ENCODE measurements around the gene GPR21.

GPR21 gene

DNA sequence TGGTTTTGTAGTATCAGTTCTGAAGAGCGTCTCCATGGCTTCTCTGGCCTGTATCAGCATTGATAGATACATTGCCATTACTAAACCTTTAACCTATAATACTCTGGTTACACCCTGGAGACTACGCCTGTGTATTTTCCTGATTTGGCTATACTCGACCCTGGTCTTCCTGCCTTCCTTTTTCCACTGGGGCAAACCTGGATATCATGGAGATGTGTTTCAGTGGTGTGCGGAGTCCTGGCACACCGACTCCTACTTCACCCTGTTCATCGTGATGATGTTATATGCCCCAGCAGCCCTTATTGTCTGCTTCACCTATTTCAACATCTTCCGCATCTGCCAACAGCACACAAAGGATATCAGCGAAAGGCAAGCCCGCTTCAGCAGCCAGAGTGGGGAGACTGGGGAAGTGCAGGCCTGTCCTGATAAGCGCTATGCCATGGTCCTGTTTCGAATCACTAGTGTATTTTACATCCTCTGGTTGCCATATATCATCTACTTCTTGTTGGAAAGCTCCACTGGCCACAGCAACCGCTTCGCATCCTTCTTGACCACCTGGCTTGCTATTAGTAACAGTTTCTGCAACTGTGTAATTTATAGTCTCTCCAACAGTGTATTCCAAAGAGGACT lies 1.5 kb downstream of the GPR21 start:
- no peak for DNase-seq

DNA sequence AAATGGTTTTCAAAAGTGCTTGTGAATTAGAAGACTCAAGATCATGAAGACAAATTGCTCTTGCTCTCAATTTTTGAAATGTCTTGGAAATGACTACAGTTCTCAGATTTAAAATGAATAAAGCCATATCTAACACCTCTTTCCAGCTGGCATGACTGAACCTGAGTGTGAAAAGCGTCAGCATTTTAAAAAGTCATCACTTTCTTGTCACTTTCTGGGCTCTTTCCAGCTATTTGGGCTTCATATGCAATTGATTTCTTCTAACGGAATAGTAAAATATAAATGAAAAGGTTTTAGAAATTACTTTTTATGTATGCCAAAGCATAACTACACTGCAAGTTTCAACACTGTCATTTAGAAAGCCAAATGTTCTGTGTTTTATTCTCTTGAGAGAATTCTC lies 2.3 kb downstream of the GPR21 start:
- no peak for DNase-seq

DNA sequence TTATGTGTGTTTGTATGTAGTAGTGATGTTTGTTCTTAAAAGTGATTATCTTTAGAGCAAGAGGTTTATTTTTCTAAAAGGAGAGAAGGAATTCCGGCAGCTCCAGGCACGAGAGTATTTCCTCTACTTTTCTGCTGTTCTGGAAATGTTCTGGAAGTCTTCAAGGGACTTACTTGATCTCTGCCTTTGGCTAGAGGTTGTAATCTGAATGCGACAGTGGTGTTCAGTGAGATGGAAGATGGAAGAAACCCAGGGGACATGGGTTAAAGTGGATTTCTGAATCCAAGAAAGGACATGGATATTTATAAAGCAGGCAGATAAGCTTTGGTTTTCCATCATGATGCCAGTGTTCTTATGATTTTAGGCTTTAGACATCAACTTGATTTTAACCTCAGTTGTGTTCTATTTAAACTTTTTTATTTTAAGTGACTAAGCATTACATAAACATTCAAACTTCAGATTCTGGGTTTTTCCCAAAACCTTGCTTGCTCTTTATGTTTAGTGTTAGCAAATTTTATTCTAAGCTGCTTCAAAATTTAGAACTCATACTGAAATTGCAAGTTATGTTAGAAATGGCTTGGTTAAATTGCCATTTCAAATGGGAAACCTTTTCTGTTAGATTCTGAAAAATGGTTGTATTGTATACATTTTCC lies 3.6 kb downstream of the GPR21 start:
- no peak for DNase-seq

DNA sequence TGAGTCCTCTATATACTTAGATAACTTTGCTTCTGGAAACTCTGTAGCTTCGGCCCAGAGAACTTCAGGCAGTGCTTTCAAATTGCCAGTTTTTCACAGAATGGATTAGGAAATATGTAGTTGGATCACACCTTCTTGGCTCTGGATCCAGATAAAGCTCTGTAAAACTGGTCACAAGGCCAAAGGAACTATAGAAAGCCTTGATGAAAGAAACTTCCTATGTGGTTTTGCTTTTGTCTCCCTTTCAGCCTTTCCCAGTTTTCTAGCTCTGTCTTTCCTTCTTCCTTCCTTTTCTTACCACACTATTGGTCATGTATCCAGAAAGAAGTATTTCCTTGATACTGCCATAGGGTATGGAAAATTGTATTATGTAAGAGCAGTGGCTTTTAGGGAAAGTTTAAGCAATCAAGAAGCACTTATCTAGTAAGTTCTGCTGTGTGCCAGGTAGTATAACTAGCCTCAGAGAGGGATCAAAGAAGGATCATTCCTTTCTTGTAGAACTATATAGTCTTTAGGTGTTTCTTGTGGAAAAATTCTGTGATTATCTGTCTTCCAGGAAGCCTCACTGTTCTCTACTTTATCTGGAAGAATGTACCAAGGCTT lies 6.3 kb downstream of the GPR21 start:
- DNase-seq, result no peak

DNA sequence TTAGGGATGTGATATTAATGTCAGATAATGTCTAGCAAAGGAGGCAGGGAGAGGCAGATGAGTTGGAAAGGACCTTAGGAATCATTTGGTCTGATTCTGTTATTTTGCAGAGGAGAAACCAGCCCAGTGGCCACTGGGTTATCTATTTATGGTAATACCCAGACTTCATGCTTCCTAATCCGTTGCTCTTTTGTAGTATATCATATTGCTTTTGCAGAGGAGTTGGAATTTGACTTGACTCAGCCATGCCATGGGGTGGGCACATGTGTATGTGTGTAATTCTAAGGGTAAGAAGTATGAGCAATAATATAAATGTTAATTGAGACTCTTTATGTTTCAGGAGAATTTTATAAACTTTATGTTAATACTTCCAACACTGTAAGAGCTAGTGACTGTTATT lies 7.3 kb downstream of the GPR21 start:
- no peak for DNase-seq

DNA sequence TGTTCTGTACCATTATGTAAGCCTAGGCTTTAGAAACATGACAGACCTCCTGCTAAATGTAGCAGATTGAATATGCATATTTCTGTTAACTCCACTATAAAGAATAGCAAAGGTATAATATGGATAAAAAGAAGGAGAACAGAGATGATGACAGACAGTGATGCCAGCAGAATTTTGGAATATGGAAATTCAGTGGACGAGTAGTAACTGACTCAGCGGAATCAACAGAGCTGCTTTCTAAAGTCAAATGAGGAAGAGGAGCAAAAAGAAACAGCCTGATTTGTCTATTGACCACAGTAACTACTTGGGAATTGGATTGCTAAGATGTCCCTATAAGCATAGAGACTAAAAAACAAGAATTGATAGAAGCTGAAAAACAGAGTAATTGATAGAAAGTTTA lies 8.0 kb downstream of the GPR21 start:
- DNase-seq, result no peak

DNA sequence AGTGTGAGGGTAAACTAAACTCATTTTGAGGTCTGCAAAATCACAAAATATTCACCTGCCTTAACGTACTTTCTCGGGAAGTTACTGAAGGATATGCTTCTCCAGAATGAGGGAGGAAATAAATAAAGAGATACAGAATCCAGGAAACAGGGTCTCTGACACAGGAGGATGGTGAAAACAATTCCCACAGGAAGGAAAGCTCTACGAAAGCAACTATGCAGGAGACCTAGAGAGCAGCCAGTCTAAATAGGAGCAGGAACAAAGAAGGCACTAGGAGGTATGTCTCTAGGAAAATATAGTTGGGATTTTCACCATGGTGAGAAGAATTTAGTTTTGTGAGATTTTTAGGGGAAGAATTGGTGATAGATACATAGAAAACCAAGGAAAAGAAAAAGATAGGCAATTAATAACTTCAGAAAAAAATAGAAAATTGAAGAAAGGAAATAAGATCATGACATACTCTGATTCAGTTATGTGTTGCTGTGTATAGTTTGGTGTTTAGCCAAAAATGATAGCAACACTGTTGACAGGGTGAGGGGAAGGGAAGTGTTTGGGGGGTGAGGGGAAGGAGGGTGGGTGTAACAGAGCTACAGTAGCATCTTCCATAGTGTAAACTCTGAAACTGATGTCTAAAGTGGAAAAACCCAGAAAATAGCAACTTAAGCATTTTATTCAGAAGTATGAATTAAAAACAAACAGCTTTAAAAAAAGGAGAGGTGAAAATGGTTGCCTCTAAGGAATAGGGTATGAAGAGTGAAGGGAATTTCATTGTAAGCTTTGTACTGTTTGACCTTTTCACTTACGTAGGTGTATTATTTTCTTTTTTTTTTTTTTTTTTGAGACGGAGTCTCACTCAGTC lies 9.8 kb downstream of the GPR21 start:
- no peak for DNase-seq

DNA sequence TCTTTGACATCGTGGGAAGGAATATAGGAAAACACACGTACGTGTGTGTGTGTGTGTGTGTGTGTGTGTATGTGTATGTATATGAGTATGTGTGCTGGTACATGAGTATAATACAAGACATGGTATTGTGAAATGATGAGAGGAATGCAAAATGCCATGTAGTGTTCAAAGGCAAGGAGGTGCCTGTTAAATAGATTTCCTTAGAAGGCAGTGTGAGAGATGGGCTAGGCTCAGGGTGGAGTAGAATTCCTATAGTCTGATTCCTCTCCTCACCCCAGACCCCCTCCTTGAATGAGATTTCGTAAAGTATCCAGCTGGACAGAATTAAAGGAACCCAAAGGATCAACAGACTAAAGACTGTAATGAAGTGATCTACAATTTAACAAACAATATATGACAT lies 11.1 kb downstream of the GPR21 start:
- DNase-seq, result no peak

DNA sequence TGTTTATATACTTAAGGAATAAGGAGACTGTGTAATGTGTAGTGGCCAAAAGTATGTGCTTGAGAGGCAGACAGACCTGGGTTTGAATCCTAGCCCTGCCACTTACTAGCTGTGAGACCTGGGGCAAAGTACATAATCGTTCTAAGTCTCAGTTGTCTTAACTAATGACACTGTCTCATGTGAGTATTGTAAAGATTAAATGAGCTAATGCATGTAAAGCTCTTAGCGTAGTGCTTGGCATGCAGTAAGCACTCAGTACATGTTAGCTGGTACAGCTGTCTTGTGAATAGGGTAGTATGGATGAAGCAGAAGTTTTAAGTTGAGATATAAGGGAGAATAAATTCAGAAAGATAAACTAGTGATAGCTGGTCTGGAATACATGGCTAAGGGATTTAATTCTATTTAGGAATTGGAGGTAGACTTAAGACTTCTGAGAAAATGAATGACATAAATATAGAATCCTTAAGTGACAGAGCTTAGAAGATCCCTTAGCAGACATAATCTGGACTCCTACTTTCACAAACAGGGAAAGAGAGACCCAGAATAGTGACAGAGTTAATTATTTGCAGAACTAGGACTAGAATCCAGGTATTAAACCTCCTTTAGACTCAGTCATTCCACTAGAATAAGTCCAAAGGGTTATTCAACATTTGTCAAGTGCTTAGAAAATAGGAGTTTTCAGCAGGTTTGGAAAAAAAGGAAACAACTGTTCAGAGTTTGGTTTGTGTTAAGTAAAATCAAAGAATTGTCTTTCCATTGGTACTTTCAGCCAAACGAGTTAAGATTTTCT lies 13.1 kb downstream of the GPR21 start:
- DNase-seq, result no peak

DNA sequence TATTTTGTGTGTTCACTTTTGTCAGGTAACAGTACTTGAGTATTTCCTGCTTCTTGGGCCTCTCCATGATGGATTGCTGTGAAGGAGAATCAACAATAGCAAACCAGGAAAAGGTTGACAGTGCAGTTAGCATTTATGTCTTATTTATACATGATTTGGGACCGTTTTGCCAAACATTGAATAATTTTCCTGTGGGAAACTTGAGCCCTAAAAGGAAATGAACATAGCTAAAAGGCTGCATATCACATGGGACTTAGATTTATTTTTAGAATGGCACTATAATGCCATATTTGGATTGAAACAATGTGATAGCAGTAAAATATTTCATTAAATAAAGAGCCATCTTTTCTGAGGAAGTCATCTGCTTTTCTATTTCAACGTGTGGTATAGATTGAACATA lies 15.3 kb downstream of the GPR21 start:
- DNase-seq, result no peak

DNA sequence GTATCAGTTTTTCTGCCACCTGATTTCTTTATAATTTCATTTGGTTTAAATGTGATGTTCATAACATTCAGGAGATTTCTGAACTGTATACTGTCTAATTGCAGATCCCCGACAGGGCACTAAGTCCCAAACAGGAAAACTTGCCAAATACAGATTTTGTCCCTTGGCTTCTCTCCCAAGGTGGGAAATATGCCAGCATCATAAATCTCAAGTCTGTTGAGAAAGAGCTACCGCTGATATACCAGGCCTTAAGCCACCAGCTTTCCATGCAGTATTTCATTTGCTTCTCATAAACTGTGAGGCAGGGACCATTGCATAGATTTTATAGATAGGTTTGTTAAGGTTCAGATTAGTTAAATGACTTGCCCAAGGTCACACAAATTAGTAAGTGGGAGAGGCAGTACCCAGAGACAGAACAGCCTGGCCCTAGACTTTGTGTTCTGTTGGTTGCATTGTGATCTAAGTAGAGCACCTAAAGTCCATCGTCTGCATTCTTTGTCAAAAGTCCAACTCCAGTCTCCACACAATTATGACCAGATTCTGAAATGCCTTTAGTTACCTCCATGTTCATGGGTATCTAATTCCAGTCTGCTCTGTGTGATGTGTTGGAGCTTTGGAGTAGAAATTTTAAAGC lies 16.2 kb downstream of the GPR21 start:
- no peak for DNase-seq

DNA sequence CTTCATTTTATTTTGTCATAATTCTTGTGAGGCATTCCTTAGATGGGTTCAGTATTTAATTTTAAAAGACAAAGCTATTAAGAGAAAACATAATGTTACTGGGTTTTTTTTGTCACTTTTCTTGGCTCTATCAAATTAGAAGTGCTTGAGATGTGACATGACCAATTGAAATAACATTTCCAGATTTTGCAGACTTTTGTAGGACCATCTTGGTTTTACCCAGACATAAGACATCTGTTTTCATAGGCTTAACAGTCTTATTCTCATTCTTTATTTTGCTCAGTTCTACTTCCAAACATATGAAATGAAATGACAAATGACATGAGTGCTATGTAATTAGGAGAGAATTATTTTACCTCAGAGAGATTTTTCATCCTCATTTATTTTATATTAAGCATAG lies 19.6 kb downstream of the GPR21 start:
- no peak for DNase-seq

DNA sequence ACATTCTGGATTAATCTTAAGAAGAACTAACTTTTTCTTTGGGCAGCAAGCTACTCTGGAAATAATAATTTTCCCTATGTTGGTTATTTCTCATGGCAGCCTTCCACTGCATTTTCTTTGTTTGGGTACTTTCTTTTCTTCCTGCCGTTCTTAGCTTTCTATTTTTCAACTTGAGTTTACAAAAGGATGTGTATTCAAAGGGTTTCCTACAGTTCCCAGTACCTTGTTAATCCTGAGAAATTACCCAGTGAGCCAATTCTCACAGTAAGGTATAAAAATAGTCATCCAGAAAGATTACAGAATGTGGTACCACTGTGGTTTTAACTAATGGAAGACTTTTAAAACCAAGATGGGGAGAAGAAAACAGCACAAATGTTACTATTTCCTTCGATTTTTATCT lies 20.2 kb downstream of the GPR21 start:
- no peak for DNase-seq

DNA sequence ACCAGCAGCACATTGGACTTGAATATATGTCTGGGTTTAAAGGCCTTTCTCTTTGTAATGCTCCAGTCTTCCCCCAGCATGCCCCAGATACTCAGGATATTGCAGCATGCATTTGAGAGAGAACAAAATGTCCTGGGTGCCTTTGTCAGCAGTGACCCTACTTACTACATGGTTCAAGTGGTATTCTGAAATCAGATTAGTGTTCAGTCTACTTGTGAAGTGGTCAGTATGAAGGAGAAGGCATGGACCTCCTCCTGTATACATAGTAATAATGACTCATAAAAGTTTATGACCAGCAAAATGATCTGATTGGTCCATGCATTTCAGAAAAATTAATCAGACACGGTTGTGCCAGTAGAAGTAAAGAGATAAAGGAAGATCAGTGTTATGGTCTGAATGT lies 25.4 kb downstream of the GPR21 start:
- DNase-seq, result no peak

DNA sequence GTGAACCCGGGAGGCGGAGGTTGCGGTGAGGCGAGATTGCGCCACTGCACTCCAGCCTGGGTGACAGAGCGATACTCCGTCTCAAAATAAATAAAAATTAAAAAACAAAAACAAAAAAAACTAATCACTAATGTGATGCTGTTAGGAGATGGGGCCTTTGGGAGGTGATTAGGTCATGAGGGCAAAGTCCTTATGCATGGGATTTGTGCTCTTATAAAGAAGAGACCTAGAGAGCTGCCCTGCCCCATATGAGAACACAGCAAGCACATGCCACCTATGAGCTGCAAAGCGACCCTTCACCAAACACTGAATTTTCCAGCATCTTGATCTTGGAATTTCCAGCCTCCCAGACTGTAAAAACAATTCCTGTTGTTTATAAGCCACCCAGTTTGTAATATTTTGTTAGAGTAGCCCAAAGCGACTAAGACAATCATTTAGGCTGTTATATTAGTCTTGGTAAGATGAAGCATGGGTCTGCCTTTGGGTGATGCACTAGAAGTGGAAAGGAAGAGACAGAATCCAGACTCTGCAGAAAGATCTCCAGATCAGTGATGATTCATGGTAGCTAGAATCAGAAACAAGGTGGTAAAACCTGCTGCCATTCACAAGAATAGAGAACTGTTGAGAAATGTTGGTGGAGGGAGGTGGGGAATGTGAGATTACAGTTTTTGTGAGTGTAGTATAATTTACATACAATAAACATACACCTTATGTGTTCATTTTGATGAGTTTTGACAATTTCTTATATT lies 26.2 kb downstream of the GPR21 start:
- no peak for DNase-seq

DNA sequence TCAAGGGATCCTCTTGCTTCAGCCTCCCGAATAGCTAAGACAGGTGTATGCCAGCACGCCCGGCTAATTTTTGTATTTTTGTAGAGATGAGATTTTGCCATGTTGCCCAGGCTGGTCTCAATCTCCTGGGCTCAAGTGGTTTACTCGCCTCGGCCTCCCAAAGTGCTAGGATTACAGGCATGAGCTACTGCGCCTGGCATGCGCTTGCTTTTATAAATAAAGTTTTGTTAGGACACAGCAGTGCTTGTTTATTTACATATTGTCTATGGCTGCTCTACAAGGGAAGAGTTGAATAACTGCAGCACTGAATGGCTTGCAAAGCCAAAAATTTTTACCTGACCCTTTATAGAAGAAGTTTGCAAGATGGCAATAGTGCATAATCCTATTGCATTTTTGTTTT lies 27.7 kb downstream of the GPR21 start:
- DNase-seq, result no peak

DNA sequence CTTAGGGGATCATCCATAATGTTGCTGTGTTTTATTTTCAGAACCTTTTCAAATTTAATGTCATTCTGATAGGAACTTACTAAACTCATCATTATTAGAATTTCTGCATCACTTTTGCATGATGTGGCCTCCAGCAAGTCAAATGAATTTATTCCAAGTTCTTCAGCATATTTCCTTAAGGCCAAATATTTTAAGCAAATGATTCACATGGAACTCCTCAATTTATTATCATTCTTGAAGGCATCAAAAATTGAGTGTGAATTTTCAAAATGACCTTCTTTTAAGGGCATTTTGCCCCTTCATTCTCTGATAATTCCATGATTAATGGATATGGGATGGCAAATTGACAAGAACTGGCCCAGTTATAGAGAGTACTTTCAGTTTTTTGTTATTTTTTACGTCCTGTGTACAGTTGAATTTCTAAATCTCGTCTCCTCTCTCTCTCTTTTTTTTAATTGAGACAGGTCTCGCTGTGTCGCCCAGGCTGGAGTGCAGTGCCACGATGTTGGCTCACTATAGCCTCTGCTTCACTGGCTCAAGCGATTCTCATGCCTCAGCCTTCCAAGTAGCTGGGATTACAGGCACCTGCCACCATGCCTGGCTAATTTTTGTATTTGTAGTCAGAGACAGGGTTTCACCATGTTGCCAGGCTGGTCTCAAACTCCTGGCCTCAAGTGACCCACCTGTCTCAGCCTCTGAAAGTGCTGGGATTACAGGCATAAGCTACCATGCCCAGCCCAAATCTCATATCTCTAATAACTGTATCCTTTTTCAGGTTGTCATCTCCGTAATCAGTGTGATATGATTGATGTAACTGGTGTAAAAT lies 29.1 kb downstream of the GPR21 start:
- DNase-seq, result no peak

DNA sequence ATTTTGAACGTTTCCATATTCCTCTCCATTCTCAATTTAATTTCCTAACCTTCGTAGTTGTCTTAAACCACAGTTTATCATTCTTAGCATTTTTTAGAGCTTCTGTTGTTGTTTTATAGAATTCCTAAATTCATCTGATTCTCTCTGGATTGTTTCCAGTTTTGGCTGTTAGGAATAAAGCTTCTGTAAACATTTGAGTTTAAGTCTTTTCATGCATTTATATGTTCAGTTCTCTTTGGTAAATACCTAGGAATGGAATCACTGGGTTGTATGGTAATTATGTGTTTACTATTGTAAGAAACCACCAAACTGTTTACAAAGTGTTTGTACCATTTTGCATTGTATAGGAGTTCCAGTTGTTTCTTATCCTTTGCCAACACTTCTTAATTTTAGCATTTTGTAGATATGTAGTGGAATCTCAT lies 29.7 kb downstream of the GPR21 start:
- DNase-seq, result no peak

DNA sequence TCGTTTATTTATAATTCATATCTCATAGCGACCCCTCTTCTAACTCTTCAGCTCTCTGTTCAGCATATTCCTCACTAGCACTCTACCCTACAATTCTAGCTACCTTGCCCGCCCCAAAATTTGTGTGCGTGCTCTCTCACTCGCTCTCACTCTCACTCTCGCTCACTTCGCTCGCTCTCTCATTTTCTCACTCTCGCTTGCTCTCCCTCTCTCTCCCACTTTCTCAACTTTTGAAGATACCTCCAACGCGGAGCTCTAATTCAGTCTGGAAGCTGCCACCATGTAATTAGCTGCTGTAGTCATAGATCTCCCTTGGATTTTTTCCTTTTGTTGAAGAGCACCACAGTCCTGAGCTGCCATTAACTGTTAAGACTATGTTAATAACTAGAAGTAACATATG lies 30.4 kb downstream of the GPR21 start:
- no peak for DNase-seq

DNA sequence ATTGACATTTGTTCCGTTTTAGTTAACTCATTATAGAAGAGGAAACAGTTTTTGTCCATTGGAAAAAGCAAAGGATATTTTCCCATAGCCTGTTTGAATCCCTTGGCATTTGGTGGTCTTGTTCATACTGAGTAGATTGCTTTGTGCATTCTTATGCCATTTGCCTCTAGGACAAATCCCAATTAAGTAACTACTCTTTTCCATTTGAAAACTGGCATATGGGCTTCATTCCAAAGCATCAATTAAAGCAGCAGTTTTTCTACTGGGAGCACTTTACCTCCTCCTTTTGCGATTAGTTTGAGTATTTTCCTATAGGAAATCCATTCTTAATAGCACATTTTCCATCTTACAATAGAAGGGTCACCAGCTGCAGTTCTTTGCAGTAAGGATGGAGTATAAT lies 31.2 kb downstream of the GPR21 start:
- DNase-seq, result no peak

DNA sequence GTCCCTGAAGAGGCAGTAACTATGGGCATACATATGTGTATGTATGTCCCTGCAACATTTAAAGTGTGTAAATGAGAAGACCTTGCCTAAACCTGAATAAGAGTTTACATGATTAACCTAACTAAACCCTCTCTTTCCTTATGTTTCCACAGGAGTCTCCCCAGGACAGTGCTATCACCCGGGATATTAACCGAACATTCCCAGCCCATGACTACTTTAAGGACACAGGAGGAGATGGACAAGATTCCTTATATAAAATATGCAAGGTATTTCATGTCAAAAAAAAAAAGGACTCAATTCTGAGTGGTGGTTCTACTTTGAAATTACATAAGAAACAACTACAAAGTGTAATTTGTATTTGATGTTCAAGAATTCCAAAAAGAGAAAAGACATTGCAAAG lies 31.7 kb downstream of the GPR21 start:
- DNase-seq, result no peak

Measured in effector CD4-positive, alpha-beta T cell (primary cell).